ENCODE measurements around the gene EXD2.

- TF ChIP-seq, protein P1, sequence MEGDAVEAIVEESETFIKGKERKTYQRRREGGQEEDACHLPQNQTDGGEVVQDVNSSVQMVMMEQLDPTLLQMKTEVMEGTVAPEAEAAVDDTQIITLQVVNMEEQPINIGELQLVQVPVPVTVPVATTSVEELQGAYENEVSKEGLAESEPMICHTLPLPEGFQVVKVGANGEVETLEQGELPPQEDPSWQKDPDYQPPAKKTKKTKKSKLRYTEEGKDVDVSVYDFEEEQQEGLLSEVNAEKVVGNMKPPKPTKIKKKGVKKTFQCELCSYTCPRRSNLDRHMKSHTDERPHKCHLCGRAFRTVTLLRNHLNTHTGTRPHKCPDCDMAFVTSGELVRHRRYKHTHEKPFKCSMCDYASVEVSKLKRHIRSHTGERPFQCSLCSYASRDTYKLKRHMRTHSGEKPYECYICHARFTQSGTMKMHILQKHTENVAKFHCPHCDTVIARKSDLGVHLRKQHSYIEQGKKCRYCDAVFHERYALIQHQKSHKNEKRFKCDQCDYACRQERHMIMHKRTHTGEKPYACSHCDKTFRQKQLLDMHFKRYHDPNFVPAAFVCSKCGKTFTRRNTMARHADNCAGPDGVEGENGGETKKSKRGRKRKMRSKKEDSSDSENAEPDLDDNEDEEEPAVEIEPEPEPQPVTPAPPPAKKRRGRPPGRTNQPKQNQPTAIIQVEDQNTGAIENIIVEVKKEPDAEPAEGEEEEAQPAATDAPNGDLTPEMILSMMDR (IDR thresholded peaks at IDR 0.05; ENCODE audit: borderline replicate concordance, extremely low read depth, low read length, poor library complexity, severe bottlenecking): no peak
- TF ChIP-seq EZH2 (IDR thresholded peaks at IDR 0.05; ENCODE audit: borderline replicate concordance, low read depth, low read length, severe bottlenecking): no peak
These were observed 19.7 kb upstream of the EXD2 start for GRCh38 chr14:69171569-69171968.
